ENCODE results near the gene ZNF892. TPM values are rescaled to one million over a fixed set of nuclear protein-coding genes. Genes with fewer than 3 reads are reported as not detected.

ZNF892 gene
- total and polyA plus RNA-seq, 2 of the 13 experiments (the other 11 are each of a cell fraction or from before 2014, with no cell fraction given), result not detected

GRCh38 chr2:95171902-95172301, 35.4 kb upstream of the ZNF892 start:
- intact Hi-C loops (cut with micrococcal nuclease; ENCODE audit: unreplicated experiment), result no loop called here
- Histone ChIP-seq H3K36me3 (replicated peaks in 1 of 2; ENCODE audit: control insufficient read depth in 1 of 2, insufficient read depth in 2 of 2, low read length in 2 of 2) (peaks cover 1 to 8% of the 10 kb centered on the region in 2 experiments; a peak in 1 of 5 replicates), H4K20me1 (ENCODE audit: insufficient read depth, low read length) (no peaks in the 10 kb centered on the region), H3K79me2 (ENCODE audit: insufficient read depth, low read length) (peaks cover 18% of the 10 kb centered on the region), H3K4me1 (ENCODE audit: insufficient read depth, low read length) (peaks cover 3% of the 10 kb centered on the region), H3K27ac (ENCODE audit: extremely low read length, insufficient read depth, low read length) (no peak overlapping the region), H3K27me3 (ENCODE audit: control insufficient read depth in 1 of 2, insufficient read depth in 2 of 2, low read length in 2 of 2) (no peaks in the 10 kb centered on the region), H3K4me2 (ENCODE audit: low read depth, low read length) (no peak overlapping the region), H2AFZ (ENCODE audit: low read length) (no peak overlapping the region), H3K4me3 (replicated peaks in 1 of 3; ENCODE audit: insufficient read depth in 1 of 3, low read depth in 2 of 3, low read length in 3 of 3) (no peak overlapping the region), H3K9me3 (ENCODE audit: low read length) (no peaks in the 10 kb centered on the region), H3K9ac (ENCODE audit: insufficient read depth, low read depth, low read length) (no peak overlapping the region)
- in situ Hi-C loops (cut with HindIII; ENCODE audit: extremely low pct_ligation_motif_present, low pct_unique_long_range_greater_than_20kb), result no loop called here
- FAIRE-seq, result no peak
- no TSS peak for BruUV-seq (replicated peaks)
- WGBS (ENCODE audit: low lambda C conversion rate), result 92% methylated on average over 7 of the region's 7 CpGs
- ChIA-PET CTCF (ENCODE audit: low intra/inter-chr PET ratio, low total read pairs) (no interaction called here), POLR2A (no interaction called here)
- no peak for DNase-seq (ENCODE audit: low spot score)
- no peak for ATAC-seq
- TF ChIP-seq ZBTB46 (CRISPR knock-in tag; IDR thresholded peaks at IDR 0.05; ENCODE audit: borderline replicate concordance) (no peak), ZXDC (CRISPR knock-in tag; IDR thresholded peaks at IDR 0.05) (no peak), ARNTL (CRISPR knock-in tag; IDR thresholded peaks at IDR 0.05) (no peak), ZNF616 (CRISPR knock-in tag; IDR thresholded peaks at IDR 0.05; ENCODE audit: low read depth) (no peak)
